ENCODE results near the gene CDC5L.
A peak's percentile ranks its signal among the peaks of the same experiment; 100 is the strongest.

Gene CDC5L

GRCh38 chr6:44475779-44476434, 88.4 kb downstream of the CDC5L start:
- Mint-ChIP-seq H3K4me3 (no peak overlapping the region), H3K27me3 (peaks cover 4% of the 10 kb centered on the region), H3K27ac (no peak overlapping the region), H3K36me3 (ENCODE audit: low read depth) (no peaks in the 10 kb centered on the region), H3K4me1 (ENCODE audit: low read depth) (no peaks in the 10 kb centered on the region), H3K9me3 (no peaks in the 10 kb centered on the region)
- DNase-seq, result peak; percentile 85

GRCh38 chr6:44476849-44477248, 89.3 kb downstream of the CDC5L start:
- DNase-seq, result no peak
- Mint-ChIP-seq H3K27ac (no peak overlapping the region), H3K36me3 (ENCODE audit: low read depth) (no peaks in the 10 kb centered on the region), H3K27me3 (peaks cover 4% of the 10 kb centered on the region), H3K9me3 (no peaks in the 10 kb centered on the region), H3K4me3 (no peak overlapping the region), H3K4me1 (ENCODE audit: low read depth) (no peaks in the 10 kb centered on the region)

- Mint-ChIP-seq H3K36me3 (ENCODE audit: low read depth) (no peaks in the 10 kb centered on the region), H3K9me3 (no peaks in the 10 kb centered on the region), H3K27me3 (peaks cover 4% of the 10 kb centered on the region), H3K4me3 (no peak overlapping the region), H3K4me1 (ENCODE audit: low read depth) (no peaks in the 10 kb centered on the region), H3K27ac (no peak overlapping the region)
- DNase-seq, result no peak
Observed at GRCh38 chr6:44477293-44477894, 89.9 kb downstream of the CDC5L start.

- no peak for DNase-seq
- Mint-ChIP-seq H3K27ac (no peak overlapping the region), H3K36me3 (ENCODE audit: low read depth) (no peaks in the 10 kb centered on the region), H3K27me3 (peaks cover 4% of the 10 kb centered on the region), H3K4me3 (no peak overlapping the region), H3K9me3 (no peaks in the 10 kb centered on the region), H3K4me1 (ENCODE audit: low read depth) (no peaks in the 10 kb centered on the region)
Observed at GRCh38 chr6:44478158-44478557, 90.7 kb downstream of the CDC5L start.

- DNase-seq, result no peak
- Mint-ChIP-seq H3K4me1 (ENCODE audit: low read depth) (no peaks in the 10 kb centered on the region), H3K27ac (no peak overlapping the region), H3K9me3 (no peaks in the 10 kb centered on the region), H3K27me3 (peaks cover 4% of the 10 kb centered on the region), H3K36me3 (ENCODE audit: low read depth) (no peaks in the 10 kb centered on the region), H3K4me3 (no peak overlapping the region)
Observed at GRCh38 chr6:44478591-44479254, 91.2 kb downstream of the CDC5L start.

- H3K4me1 Mint-ChIP-seq (ENCODE audit: low read depth), result no peaks in the 10 kb centered on the region
- no peak for DNase-seq
- H3K4me3 Mint-ChIP-seq, result no peak overlapping the region
- H3K27me3 Mint-ChIP-seq, result peaks cover 1% of the 10 kb centered on the region
- no peaks in the 10 kb centered on the region for H3K9me3 Mint-ChIP-seq
- no peak overlapping the region for H3K27ac Mint-ChIP-seq
- no peaks in the 10 kb centered on the region for H3K36me3 Mint-ChIP-seq (ENCODE audit: low read depth)
Observed at GRCh38 chr6:44480097-44480541, 92.6 kb downstream of the CDC5L start.

GRCh38 chr6:44481056-44481455, 93.5 kb downstream of the CDC5L start:
- H3K27ac Mint-ChIP-seq, result no peak overlapping the region
- H3K4me1 Mint-ChIP-seq (ENCODE audit: low read depth), result no peaks in the 10 kb centered on the region
- H3K4me3 Mint-ChIP-seq, result no peak overlapping the region
- no peaks in the 10 kb centered on the region for H3K27me3 Mint-ChIP-seq
- no peaks in the 10 kb centered on the region for H3K36me3 Mint-ChIP-seq (ENCODE audit: low read depth)
- H3K9me3 Mint-ChIP-seq, result no peaks in the 10 kb centered on the region
- DNase-seq, result no peak

- Mint-ChIP-seq H3K36me3 (ENCODE audit: low read depth) (no peaks in the 10 kb centered on the region), H3K4me3 (no peak overlapping the region), H3K27ac (no peak overlapping the region), H3K9me3 (no peaks in the 10 kb centered on the region), H3K4me1 (ENCODE audit: low read depth) (no peaks in the 10 kb centered on the region), H3K27me3 (peaks cover 2% of the 10 kb centered on the region)
- no peak for DNase-seq
Observed at GRCh38 chr6:44481760-44482159, 94.3 kb downstream of the CDC5L start.

- no peaks in the 10 kb centered on the region for H3K9me3 Mint-ChIP-seq
- no peak for DNase-seq
- no peaks in the 10 kb centered on the region for H3K4me1 Mint-ChIP-seq (ENCODE audit: low read depth)
- H3K27me3 Mint-ChIP-seq, result peaks cover 13% of the 10 kb centered on the region
- no peaks in the 10 kb centered on the region for H3K36me3 Mint-ChIP-seq (ENCODE audit: low read depth)
- no peak overlapping the region for H3K4me3 Mint-ChIP-seq
- H3K27ac Mint-ChIP-seq, result no peak overlapping the region
Observed at GRCh38 chr6:44485601-44486401, 98.3 kb downstream of the CDC5L start.

GRCh38 chr6:44487002-44487401, 99.5 kb downstream of the CDC5L start:
- Mint-ChIP-seq H3K9me3 (no peaks in the 10 kb centered on the region), H3K27ac (no peak overlapping the region), H3K27me3 (peaks cover 13% of the 10 kb centered on the region), H3K4me3 (no peak overlapping the region), H3K36me3 (ENCODE audit: low read depth) (no peaks in the 10 kb centered on the region), H3K4me1 (ENCODE audit: low read depth) (no peaks in the 10 kb centered on the region)
- no peak for DNase-seq

GRCh38 chr6:44487586-44487985, 100.1 kb downstream of the CDC5L start:
- DNase-seq, result no peak
- Mint-ChIP-seq H3K27me3 (peaks cover 13% of the 10 kb centered on the region), H3K27ac (no peak overlapping the region), H3K36me3 (ENCODE audit: low read depth) (no peaks in the 10 kb centered on the region), H3K4me1 (ENCODE audit: low read depth) (no peaks in the 10 kb centered on the region), H3K4me3 (no peak overlapping the region), H3K9me3 (no peaks in the 10 kb centered on the region)

GRCh38 chr6:44489910-44490604, 102.6 kb downstream of the CDC5L start:
- H3K36me3 Mint-ChIP-seq (ENCODE audit: low read depth), result no peaks in the 10 kb centered on the region
- H3K4me3 Mint-ChIP-seq, result no peak overlapping the region
- H3K9me3 Mint-ChIP-seq, result no peaks in the 10 kb centered on the region
- no peak for DNase-seq
- no peak overlapping the region for H3K27ac Mint-ChIP-seq
- no peaks in the 10 kb centered on the region for H3K4me1 Mint-ChIP-seq (ENCODE audit: low read depth)
- peaks cover 17% of the 10 kb centered on the region for H3K27me3 Mint-ChIP-seq

- no peaks in the 10 kb centered on the region for H3K9me3 Mint-ChIP-seq
- no peaks in the 10 kb centered on the region for H3K4me1 Mint-ChIP-seq (ENCODE audit: low read depth)
- no peaks in the 10 kb centered on the region for H3K36me3 Mint-ChIP-seq (ENCODE audit: low read depth)
- no peak overlapping the region for H3K27ac Mint-ChIP-seq
- no peak for DNase-seq
- peaks cover 12% of the 10 kb centered on the region for H3K27me3 Mint-ChIP-seq
- no peak overlapping the region for H3K4me3 Mint-ChIP-seq
Observed at GRCh38 chr6:44493132-44493531, 105.6 kb downstream of the CDC5L start.

GRCh38 chr6:44493593-44493992, 106.1 kb downstream of the CDC5L start:
- no peaks in the 10 kb centered on the region for H3K4me1 Mint-ChIP-seq (ENCODE audit: low read depth)
- no peaks in the 10 kb centered on the region for H3K9me3 Mint-ChIP-seq
- H3K27ac Mint-ChIP-seq, result no peak overlapping the region
- DNase-seq, result no peak
- H3K27me3 Mint-ChIP-seq, result peaks cover 10% of the 10 kb centered on the region
- no peaks in the 10 kb centered on the region for H3K36me3 Mint-ChIP-seq (ENCODE audit: low read depth)
- H3K4me3 Mint-ChIP-seq, result no peak overlapping the region
